Osteocyte (in vitro differentiated cells): ENCODE results near the gene MIEF1. TPM values are rescaled to one million over a fixed set of nuclear protein-coding genes. Genes with fewer than 3 reads are reported as not detected.

ENCODE experiments used
- DNase-seq: peaks from one replicate; pipeline ENCODE4 v3.0.0; 2021; ENCODE audit warnings: mixed read lengths; ENCODE audit not compliant: unreplicated experiment; ENCODE audit errors: extremely low spot score
- H3K27ac Mint-ChIP-seq: one replicate; pipeline ENCODE4 v1.8.0; 2021; ENCODE audit warnings: mild to moderate bottlenecking, mixed read lengths; ENCODE audit not compliant: unreplicated experiment
- H3K27me3 Mint-ChIP-seq: one replicate; pipeline ENCODE4 v1.8.0; 2021; ENCODE audit warnings: mixed read lengths; ENCODE audit not compliant: unreplicated experiment
- H3K36me3 Mint-ChIP-seq: one replicate; pipeline ENCODE4 v1.8.0; 2021; ENCODE audit warnings: mixed read lengths; ENCODE audit not compliant: unreplicated experiment
- H3K4me1 Mint-ChIP-seq: one replicate; pipeline ENCODE4 v1.8.0; 2021; ENCODE audit warnings: mixed read lengths; ENCODE audit not compliant: unreplicated experiment
- H3K4me3 Mint-ChIP-seq: one replicate; pipeline ENCODE4 v1.8.0; 2021; ENCODE audit warnings: mild to moderate bottlenecking, moderate library complexity, mixed read lengths; ENCODE audit not compliant: unreplicated experiment
- H3K9me3 Mint-ChIP-seq: one replicate; pipeline ENCODE4 v1.8.0; 2021; ENCODE audit warnings: mixed read lengths; ENCODE audit not compliant: unreplicated experiment
- total RNA-seq: library from RNA; stranded (reverse); gene quantifications from 2 replicates; pipeline ENCODE4 v1.2.1, GENCODE V29; 2021
- TF ChIP-seq, protein P1 (sequence below): fragments of 200-600 bp; sonication (generic); IDR thresholded peaks from 2 replicates; pipeline ENCODE4 v1.5.0; 2021; ENCODE audit warnings: antibody characterized with exemption, mild to moderate bottlenecking, moderate library complexity

Gene MIEF1
- total RNA-seq, 1 donor from 2014 or later = 25.8 TPM

DNA sequence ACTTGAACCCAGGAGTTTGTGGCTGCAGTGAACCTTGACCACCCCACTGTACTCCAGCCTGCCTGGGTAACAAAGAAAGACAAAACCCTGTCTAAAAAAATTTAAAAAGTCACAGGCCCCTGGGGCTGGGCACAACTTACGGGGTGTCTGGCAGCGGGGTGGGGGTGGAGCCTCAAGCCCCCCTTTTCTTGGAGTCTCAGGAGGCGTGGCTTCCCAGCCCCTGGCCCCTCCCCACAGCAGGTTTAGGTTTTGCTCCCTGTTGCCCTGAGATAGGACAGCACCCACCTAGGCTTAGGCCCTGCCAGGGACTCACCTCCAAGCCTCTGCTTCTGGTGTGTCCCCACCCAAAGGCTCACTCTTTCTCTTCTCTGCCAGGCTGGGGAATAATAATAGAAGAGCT, 22.8 kb upstream of the MIEF1 start:
- TF ChIP-seq, protein P1, sequence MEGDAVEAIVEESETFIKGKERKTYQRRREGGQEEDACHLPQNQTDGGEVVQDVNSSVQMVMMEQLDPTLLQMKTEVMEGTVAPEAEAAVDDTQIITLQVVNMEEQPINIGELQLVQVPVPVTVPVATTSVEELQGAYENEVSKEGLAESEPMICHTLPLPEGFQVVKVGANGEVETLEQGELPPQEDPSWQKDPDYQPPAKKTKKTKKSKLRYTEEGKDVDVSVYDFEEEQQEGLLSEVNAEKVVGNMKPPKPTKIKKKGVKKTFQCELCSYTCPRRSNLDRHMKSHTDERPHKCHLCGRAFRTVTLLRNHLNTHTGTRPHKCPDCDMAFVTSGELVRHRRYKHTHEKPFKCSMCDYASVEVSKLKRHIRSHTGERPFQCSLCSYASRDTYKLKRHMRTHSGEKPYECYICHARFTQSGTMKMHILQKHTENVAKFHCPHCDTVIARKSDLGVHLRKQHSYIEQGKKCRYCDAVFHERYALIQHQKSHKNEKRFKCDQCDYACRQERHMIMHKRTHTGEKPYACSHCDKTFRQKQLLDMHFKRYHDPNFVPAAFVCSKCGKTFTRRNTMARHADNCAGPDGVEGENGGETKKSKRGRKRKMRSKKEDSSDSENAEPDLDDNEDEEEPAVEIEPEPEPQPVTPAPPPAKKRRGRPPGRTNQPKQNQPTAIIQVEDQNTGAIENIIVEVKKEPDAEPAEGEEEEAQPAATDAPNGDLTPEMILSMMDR = no peak
- no peak for DNase-seq
- H3K27me3 Mint-ChIP-seq = no peaks in the 10 kb centered on the region
- H3K4me1 Mint-ChIP-seq = peaks cover 19% of the 10 kb centered on the region
- H3K4me3 Mint-ChIP-seq = no peak overlapping the region
- no peak overlapping the region for H3K27ac Mint-ChIP-seq
- no peaks in the 10 kb centered on the region for H3K9me3 Mint-ChIP-seq
- H3K36me3 Mint-ChIP-seq = no peaks in the 10 kb centered on the region

DNA sequence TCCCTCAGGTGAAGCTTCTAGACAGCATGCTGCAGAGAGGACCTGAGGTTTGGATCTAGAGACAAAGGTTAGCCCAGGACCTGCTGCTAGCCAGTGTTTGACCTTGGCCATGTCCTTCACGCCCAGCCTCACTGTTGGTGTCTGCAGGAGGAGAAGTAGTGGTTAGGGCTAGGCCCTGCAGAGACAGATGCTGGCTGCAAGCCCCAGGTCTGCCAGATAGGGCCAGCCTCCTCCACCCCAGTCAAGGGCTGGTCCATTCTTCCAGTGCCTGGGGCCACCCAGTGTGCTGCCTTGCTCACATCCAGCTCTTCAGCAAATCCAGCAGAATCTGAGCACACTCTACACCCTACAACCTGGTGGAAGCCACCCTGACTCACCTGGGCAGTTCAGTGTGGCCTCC, 21.5 kb upstream of the MIEF1 start:
- Mint-ChIP-seq H3K9me3 (no peaks in the 10 kb centered on the region), H3K36me3 (no peaks in the 10 kb centered on the region), H3K4me3 (no peak overlapping the region), H3K27me3 (no peaks in the 10 kb centered on the region), H3K27ac (no peak overlapping the region), H3K4me1 (peaks cover 6% of the 10 kb centered on the region)
- no peak for DNase-seq
- TF ChIP-seq, protein P1 = no peak

DNA sequence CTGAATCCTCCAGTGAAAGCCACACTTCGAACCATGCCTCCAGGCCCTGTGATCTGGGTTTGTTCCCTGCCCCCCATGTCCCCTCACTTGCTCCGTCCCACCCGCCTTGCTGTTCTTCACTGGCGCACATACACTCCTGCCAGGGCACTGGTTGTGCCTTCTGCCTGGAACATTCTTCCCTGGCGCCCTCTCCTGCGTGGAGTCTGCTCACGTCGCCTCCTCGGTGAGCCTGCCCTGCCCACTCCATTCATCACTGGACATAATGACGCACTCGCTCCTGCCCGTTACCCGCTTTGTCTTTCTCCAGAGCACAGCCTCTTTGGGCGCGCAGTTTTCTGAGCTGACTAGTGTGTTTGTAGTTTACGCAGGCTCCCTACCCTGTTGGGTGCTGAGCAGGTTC, 21.0 kb upstream of the MIEF1 start:
- TF ChIP-seq, protein P1 = no peak
- H3K9me3 Mint-ChIP-seq = no peaks in the 10 kb centered on the region
- H3K36me3 Mint-ChIP-seq = no peaks in the 10 kb centered on the region
- no peak overlapping the region for H3K27ac Mint-ChIP-seq
- H3K4me3 Mint-ChIP-seq = no peak overlapping the region
- H3K4me1 Mint-ChIP-seq = peaks cover under 1% of the 10 kb centered on the region
- H3K27me3 Mint-ChIP-seq = no peaks in the 10 kb centered on the region
- no peak for DNase-seq

DNA sequence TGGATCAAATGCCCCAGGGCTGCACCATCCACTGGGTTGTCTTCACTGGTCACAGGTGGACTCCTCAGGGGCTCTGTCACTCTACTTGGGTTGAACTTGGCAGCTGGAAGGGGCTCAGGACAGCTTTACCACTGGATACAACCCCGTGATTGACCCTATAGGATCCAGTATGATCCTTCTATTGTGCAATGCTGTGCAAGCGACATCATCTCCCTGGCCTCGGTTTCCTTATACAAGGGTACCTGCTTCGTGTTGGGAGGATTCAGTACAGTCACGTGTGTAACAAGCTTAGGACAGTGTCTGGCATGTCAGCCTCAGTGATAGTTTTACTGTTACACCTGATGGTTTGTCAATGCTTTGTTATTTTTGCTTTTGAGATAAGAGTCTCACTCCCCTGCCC, 20.5 kb upstream of the MIEF1 start:
- H3K4me1 Mint-ChIP-seq = no peaks in the 10 kb centered on the region
- no peak overlapping the region for H3K4me3 Mint-ChIP-seq
- TF ChIP-seq, protein P1 = no peak
- H3K27me3 Mint-ChIP-seq = no peaks in the 10 kb centered on the region
- H3K36me3 Mint-ChIP-seq = no peaks in the 10 kb centered on the region
- no peak for DNase-seq
- no peaks in the 10 kb centered on the region for H3K9me3 Mint-ChIP-seq
- no peak overlapping the region for H3K27ac Mint-ChIP-seq

DNA sequence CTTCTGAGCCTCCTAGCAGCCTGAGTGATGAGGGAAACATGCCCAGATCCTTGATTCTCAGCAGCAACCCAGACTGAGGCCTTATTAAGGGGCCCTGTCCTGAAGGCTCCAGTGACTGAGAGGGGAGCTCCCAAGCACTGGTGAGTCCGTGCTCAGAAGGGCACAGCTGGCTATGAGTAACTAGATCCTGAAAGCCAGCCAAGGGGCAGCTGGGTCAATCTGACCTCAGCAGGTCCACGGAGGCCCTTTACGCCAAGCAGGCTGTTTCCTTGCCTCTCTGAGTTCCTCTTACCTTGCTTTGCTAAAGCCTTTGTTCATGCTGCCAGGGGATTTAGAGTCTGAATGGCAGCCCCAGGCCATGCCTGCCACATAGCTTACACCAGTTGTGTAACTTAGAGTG, 19.3 kb upstream of the MIEF1 start:
- Mint-ChIP-seq H3K9me3 (no peaks in the 10 kb centered on the region), H3K27ac (no peak overlapping the region), H3K4me1 (no peaks in the 10 kb centered on the region), H3K27me3 (no peaks in the 10 kb centered on the region), H3K36me3 (peaks cover 2% of the 10 kb centered on the region), H3K4me3 (no peak overlapping the region)
- TF ChIP-seq, protein P1 = no peak
- DNase-seq = no peak
